Epithelial cell of prostate (primary cell): ENCODE measurements around the gene NOTCH4.
A peak's percentile ranks its signal among the peaks of the same experiment; 100 is the strongest.
"Not testable (repeated sequence)": the region's sequence is repeated elsewhere in the genome, so short reads cannot be mapped to it uniquely, and the experiment has no call there.

Experiments used
- DNase-seq: peaks from one replicate; pipeline ENCODE4 v3.0.0-alpha.2; 2011; ENCODE audit warnings: low read depth, low spot score
- H3K27ac ChIP-seq: fragments of 450-650 bp; 2 replicates; pipeline ENCODE4 v1.5.1; 2017; ENCODE audit warnings: mild to moderate bottlenecking

NOTCH4 gene

GRCh38 chr6:32195652-32195901 lies 28.3 kb downstream of the NOTCH4 start:
- DNase-seq: peak; percentile 96
- peak overlapping the region; percentile 93 for H3K27ac ChIP-seq

GRCh38 chr6:32194825-32195651 lies 28.8 kb downstream of the NOTCH4 start:
- peak overlapping the region; percentile 93 for H3K27ac ChIP-seq
- DNase-seq: no peak

DNA sequence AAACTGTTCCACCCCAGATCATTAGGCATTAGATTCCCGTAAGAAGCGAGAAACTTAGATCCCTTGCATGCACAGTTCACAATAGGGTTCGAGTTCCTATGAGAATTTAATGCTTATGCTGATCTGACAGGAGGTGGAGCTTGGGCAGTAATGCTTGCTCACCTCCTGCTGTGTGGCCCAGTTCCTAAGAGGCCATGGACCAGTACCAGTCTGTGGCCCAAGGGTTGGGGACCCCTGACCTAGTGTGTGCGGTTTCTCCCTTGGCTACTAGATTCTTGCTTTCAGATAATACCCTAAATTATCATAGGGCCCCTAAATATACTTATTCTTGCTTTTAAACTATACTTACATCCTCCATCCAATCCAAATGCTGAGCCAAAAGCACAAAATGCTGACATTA lies 29.5 kb downstream of the NOTCH4 start:
- DNase-seq: no peak
- peak overlapping the region; percentile 93 for H3K27ac ChIP-seq

DNA sequence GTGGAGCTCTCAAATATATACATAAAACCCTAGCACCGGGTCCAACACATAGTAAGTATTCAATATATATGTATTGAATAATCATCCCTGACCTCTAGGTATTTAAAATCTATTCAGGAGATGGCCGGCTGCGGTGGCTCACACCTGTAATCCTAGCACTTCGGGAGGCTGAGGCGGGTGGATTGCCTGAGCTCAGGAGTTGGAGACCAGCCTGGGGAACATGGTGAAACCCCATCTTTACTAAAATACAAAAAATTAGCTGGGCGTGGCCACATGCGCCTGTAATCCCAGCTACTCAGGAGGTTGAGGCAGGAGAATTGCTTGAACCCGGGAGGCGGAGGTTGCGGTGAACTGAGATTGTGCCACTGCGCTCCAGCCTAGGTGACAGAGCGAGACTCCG lies 30.8 kb downstream of the NOTCH4 start:
- DNase-seq: not testable (repeated sequence)
- peak overlapping the region; percentile 48 for H3K27ac ChIP-seq

DNA sequence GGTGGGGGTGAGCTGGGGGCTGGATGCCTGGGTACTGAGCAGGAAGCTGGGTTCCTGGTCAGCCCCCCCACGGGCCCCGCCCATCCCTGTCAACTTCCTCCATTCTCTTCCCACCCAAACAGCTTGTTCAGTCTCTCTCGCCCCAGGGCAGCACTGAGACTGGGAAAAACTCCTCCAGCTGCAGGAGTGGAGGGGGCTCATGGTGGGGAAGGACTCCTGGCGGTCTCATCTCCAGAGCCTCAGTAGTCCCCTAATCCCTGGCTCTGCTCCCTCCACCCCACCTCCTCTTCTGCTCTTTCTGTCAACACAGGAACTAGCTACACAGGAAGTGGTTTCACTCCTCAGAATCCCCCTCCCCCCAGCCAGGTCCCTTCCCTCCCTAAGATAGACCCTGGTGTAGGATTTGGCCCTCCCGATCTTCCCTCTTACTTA lies 31.2 kb downstream of the NOTCH4 start, which contains the start of gene GPSM3:
TSS of gene GPSM3 (minus strand) at position 36 of the 432 bp plus-strand sequence. CDS start 130 bp downstream, outside the sequence.
- DNase-seq: no peak
- H3K27ac ChIP-seq: peak within 1 kb of the TSS; percentile 48

- H3K27ac ChIP-seq: peak overlapping the region; percentile 48
- DNase-seq: no peak
Observed at GRCh38 chr6:32191696-32192607, 31.9 kb downstream of the NOTCH4 start.

GRCh38 chr6:32190911-32191677 lies 32.8 kb downstream of the NOTCH4 start:
- DNase-seq: no peak
- H3K27ac ChIP-seq: peak overlapping the region; percentile 75

- peak within 1 kb of the TSS; percentile 75 for H3K27ac ChIP-seq
- no peak for DNase-seq
Observed at GRCh38 chr6:32190054-32190851, 33.6 kb downstream of the NOTCH4 start, which contains the start of gene PBX2. Gene PBX2, minus strand, starts transcription at chr6:32190202. Its CDS starts 287 bp downstream, at chr6:32189915.

GRCh38 chr6:32189742-32190053 lies 34.2 kb downstream of the NOTCH4 start:
- peak overlapping the region; percentile 75 for H3K27ac ChIP-seq

GRCh38 chr6:32189069-32189741 lies 34.7 kb downstream of the NOTCH4 start:
- DNase-seq: no peak
- H3K27ac ChIP-seq: peak overlapping the region; percentile 75

More at GRCh38 chr6:32189742-32190053, 34.2 kb downstream of the NOTCH4 start:
- DNase-seq: no peak

DNA sequence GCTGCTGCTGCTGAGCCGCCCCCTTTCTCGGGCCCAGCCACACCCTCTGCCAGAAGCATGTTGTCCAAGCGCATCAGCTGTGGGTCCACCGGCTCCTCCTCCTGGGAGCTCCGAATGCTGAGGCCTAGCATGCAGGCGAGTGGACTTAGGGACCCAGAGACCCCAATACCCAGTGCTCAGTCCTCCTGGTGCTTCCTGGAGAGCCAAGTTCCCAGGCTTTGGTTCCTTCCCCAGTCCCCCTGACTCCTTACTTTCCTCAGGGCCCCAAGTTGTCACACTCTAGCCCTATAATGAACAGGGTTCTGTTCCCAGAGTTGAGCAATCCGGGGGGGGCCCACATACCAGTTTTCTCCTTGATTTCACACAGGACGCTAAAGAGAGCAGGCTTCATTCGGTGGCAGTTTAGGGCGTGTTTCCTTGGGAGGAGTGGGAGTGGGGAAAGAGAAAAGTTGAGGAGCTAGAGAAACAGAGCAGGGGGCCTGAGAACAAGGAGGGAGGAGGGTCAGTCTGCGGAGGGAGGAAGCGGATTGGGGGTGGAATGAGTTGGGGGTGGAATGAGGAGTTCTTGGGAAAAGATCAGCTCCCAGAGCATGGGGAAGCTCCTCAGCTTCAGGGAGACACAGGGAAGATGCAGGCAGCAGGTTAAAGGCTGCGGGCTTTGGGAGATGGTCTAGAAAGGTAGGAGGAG lies 35.3 kb downstream of the NOTCH4 start:
- no peak for DNase-seq
- peak overlapping the region; percentile 75 for H3K27ac ChIP-seq

GRCh38 chr6:32187725-32188380 lies 36.0 kb downstream of the NOTCH4 start:
- H3K27ac ChIP-seq, DNase-seq: not testable (repeated sequence)

GRCh38 chr6:32187009-32187709 lies 36.7 kb downstream of the NOTCH4 start:
- peak overlapping the region; percentile 28 for H3K27ac ChIP-seq
- DNase-seq: no peak

- H3K27ac ChIP-seq: peak overlapping the region; percentile 28
- not testable (repeated sequence) for DNase-seq
Observed at GRCh38 chr6:32186151-32186840, 37.6 kb downstream of the NOTCH4 start.

DNA sequence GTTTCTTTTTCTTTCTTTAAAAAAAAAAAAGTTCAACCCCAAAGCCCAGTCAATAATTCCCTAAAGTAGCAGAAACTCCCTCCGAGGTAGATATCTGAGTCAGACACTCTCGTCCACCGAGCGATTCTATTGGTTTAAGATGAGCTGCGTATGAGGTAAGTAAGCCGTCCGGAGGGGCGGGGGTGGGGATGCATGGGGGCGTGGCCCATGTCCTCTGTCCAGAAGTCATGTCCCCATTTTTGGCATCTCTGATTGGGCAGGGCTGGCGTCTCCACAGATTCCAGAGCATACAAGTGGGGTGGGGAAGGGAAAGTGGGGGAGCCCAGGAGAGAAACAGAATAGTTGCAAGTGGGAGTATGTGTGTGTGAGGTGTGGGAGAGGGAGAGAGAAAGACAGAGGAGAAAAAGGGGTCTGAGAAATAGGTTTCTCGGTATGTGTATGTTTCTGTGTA lies 38.2 kb downstream of the NOTCH4 start:
- DNase-seq: not testable (repeated sequence)
- peak overlapping the region; percentile 28 for H3K27ac ChIP-seq

- no peak for DNase-seq
- H3K27ac ChIP-seq: no peak within 1 kb of the TSS
Observed at GRCh38 chr6:32184084-32184640, 39.7 kb downstream of the NOTCH4 start, which contains the start of gene AGER. Gene AGER, minus strand, starts transcription at chr6:32184253. Its CDS starts 31 bp downstream, at chr6:32184222.
